Adrenal gland (tissue), 5 donors: ENCODE measurements around the gene RNF214.

Experiments
- CTCF ChIP-seq, 6 experiments: fragments of 450-650 bp in 4 of 6; fragments of 200-600 bp in 2 of 6; sonication (generic) in 1 of 6; IDR thresholded peaks; 1 replicate in 5 of 6; 2 replicates in 1 of 6; pipeline versions ENCODE4 v1.5.1 to v1.8.0; 2016 to 2021; ENCODE audit warnings: antibody characterized with exemption in 6 of 6, mild to moderate bottlenecking in 2 of 6, moderate library complexity in 1 of 6
- POLR2A ChIP-seq, 2 donors: fragments of 450-650 bp; IDR thresholded peaks; one replicate each; pipeline ENCODE4 v1.6.1; 2017; ENCODE audit warnings: antibody characterized with exemption in 2 of 2, mild to moderate bottlenecking in 2 of 2, moderate library complexity in 1 of 2
- donor health status: DM: no; HTN: no; CAD: no.

GRCh38 chr11:117298195-117298594 is 65.7 kb downstream of the RNF214 start:
- TF ChIP-seq CTCF (IDR thresholded peaks at IDR 0.05) (no peak), POLR2A (IDR thresholded peaks at IDR 0.05) (no peak)
